CD8-positive, alpha-beta memory T cell (primary cell): ENCODE data around the gene NFATC2. TPM values are rescaled to one million over a fixed set of nuclear protein-coding genes. Genes with fewer than 3 reads are reported as not detected.

ENCODE experiments used
- CTCF ChIA-PET: fragments of 350-600 bp; sonication (Branson Sonifier 250); formaldehyde crosslinking; loops from one replicate; lab custom pipeline; 2021; ENCODE audit warnings: antibody characterized with exemption; lab: Charles Lee
- POLR2A ChIA-PET: fragments of 350-600 bp; sonication (Branson Sonifier 250); formaldehyde crosslinking; loops from one replicate; lab custom pipeline; 2021; ENCODE audit warnings: antibody characterized with exemption; lab: Charles Lee
- DNase-seq, 5 donors: peaks; one replicate each; pipeline versions ENCODE4 v3.0.0 to v3.0.0-alpha.2; 2020 to 2022; ENCODE audit warnings: mixed read lengths in 1 of 5
- H3K27ac ChIP-seq: one replicate; pipeline ENCODE4 v1.7.0; 2013; ENCODE audit warnings: low read depth, mild to moderate bottlenecking, low read length, moderate library complexity
- H3K27me3 ChIP-seq: 2 replicates; pipeline ENCODE4 v1.7.0; 2013; ENCODE audit warnings: low read length, mild to moderate bottlenecking; ENCODE audit not compliant: insufficient read depth, poor library complexity, severe bottlenecking
- H3K36me3 ChIP-seq: 2 replicates; pipeline ENCODE4 v1.7.0; 2013; ENCODE audit warnings: mild to moderate bottlenecking, low read length, moderate library complexity; ENCODE audit not compliant: insufficient read depth
- H3K4me1 ChIP-seq: 2 replicates; pipeline ENCODE4 v1.7.0; 2013; ENCODE audit warnings: mild to moderate bottlenecking, low read length, moderate library complexity; ENCODE audit not compliant: insufficient read depth
- H3K4me3 ChIP-seq: 2 replicates; pipeline ENCODE4 v1.7.0; 2013; ENCODE audit warnings: mild to moderate bottlenecking, low read length
- H3K9me3 ChIP-seq: 2 replicates; pipeline ENCODE4 v1.7.0; 2013; ENCODE audit warnings: mild to moderate bottlenecking, low read length
- H3K27ac Mint-ChIP-seq, 8 donors: one replicate each; pipeline ENCODE4 v1.8.0; 2020 to 2021; ENCODE audit warnings: mixed read lengths in 8 of 8, mild to moderate bottlenecking in 6 of 8, inconsistent platforms in 3 of 8, moderate library complexity in 3 of 8
- H3K27me3 Mint-ChIP-seq, 2 donors: one replicate each; pipeline ENCODE4 v1.8.0; 2020 to 2021; ENCODE audit warnings: mixed read lengths in 2 of 2, mild to moderate bottlenecking in 1 of 2, moderate library complexity in 1 of 2
- H3K36me3 Mint-ChIP-seq, 3 donors: one replicate each; pipeline ENCODE4 v1.8.0; 2020 to 2021; ENCODE audit warnings: mixed read lengths in 3 of 3, inconsistent platforms in 1 of 3, mild to moderate bottlenecking in 1 of 3
- H3K4me1 Mint-ChIP-seq, 3 donors: one replicate each; pipeline ENCODE4 v1.8.0; 2020 to 2021; ENCODE audit warnings: mixed read lengths in 3 of 3, inconsistent platforms in 1 of 3, mild to moderate bottlenecking in 1 of 3
- H3K4me3 Mint-ChIP-seq, 7 donors: one replicate each; pipeline ENCODE4 v1.8.0; 2020 to 2021; ENCODE audit warnings: mixed read lengths in 7 of 7, mild to moderate bottlenecking in 6 of 7, moderate library complexity in 4 of 7, inconsistent platforms in 2 of 7
- H3K9me3 Mint-ChIP-seq, 5 donors: one replicate each; pipeline ENCODE4 v1.8.0; 2020 to 2022; ENCODE audit warnings: mixed read lengths in 5 of 5, mild to moderate bottlenecking in 3 of 5, moderate library complexity in 2 of 5, inconsistent platforms in 1 of 5
- polyA plus RNA-seq: library from polyadenylated mRNA; unstranded; fragments of 300-500 nt; fragmentation: Illumina TruSeq; gene quantifications from one replicate; pipeline ENCODE4 v1.2.3, GENCODE V29; 2021
- total RNA-seq, 2 experiments: library from RNA; stranded (reverse); gene quantifications; one replicate each; pipeline ENCODE4 v1.2.3, GENCODE V29; 2021

NFATC2 gene
- total and polyA plus RNA-seq, 3 experiments from 2014 or later: 52.1 to 64.4 (median 63.0) TPM

DNA sequence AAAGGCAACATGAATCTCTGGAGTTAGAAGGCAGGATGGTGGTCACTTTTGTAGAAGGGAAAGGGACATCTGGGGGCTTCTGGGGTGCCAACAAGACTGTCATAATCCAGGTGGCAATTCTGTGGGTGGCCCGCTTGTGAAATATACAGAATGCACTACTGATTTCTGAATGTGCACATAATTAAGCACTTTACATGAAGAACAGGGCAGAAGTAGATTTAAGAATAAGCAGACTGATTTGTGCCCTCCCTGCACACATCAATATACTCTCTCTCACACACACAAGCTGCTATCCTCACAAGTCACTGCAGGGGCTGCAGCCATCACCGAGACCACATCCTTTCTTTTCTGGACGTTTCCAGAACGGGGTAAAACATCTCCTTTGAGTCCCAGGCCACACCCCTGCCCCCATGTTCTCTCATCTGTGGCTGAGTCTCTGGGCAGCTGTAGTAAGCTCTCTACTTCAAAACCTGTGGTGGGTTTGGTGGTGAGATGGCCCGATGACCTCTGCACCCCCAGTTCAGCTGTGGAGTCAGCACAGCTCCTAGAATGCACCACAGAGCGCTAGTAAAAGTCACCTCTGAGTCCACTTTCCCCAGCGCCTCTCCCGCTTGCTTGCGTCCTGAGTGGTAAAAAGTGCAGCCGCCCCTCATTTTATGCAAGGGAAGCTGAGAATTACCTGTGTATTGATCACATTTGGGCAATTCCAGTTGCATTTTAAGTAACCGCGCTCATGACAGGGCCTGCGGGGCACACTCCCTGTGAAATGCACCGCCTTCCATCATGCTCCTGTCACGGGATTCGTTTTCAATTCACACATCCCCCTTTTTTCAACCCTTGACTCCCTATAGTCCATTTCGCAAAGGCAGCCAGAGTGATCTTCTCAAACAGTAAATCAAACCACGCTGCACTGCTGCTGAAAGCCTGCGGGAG, 115.5 kb downstream of the NFATC2 start:
- peaks cover 0 to 78% (median 30%) of the 10 kb centered on the region in 3 donors for H3K36me3 Mint-ChIP-seq
- peaks cover 77 to 96% (median 96%) of the 10 kb centered on the region in 3 donors for H3K4me1 Mint-ChIP-seq
- Histone ChIP-seq H3K27me3 (no peaks in the 10 kb centered on the region), H3K36me3 (peaks cover 15% of the 10 kb centered on the region), H3K9me3 (no peaks in the 10 kb centered on the region), H3K27ac (no peak overlapping the region), H3K4me3 (no peak overlapping the region), H3K4me1 (peaks cover 61% of the 10 kb centered on the region)
- peak in 1 of 5 donors; percentile 35 for DNase-seq
- no peaks in the 10 kb centered on the region for H3K27me3 Mint-ChIP-seq
- POLR2A ChIA-PET: interaction anchor here (0.9 to 2.2 kb wide), 2 partner anchors 10 to 23 kb away, joined by 4 to 6 read pairs; no protein-coding TSS in a partner anchor
- H3K4me3 Mint-ChIP-seq: peak overlapping the region in 6 of 7 donors; percentile 54 to 82 (median 65)
- peak overlapping the region; percentile 54 to 99 (median 88) for H3K27ac Mint-ChIP-seq
- H3K9me3 Mint-ChIP-seq: no peaks in the 10 kb centered on the region
- CTCF ChIA-PET: interaction anchor here (1.0 to 2.3 kb wide), 8 partner anchors 9 to 87 kb away, joined by 3 to 9 read pairs (median 4); no protein-coding TSS in a partner anchor

DNA sequence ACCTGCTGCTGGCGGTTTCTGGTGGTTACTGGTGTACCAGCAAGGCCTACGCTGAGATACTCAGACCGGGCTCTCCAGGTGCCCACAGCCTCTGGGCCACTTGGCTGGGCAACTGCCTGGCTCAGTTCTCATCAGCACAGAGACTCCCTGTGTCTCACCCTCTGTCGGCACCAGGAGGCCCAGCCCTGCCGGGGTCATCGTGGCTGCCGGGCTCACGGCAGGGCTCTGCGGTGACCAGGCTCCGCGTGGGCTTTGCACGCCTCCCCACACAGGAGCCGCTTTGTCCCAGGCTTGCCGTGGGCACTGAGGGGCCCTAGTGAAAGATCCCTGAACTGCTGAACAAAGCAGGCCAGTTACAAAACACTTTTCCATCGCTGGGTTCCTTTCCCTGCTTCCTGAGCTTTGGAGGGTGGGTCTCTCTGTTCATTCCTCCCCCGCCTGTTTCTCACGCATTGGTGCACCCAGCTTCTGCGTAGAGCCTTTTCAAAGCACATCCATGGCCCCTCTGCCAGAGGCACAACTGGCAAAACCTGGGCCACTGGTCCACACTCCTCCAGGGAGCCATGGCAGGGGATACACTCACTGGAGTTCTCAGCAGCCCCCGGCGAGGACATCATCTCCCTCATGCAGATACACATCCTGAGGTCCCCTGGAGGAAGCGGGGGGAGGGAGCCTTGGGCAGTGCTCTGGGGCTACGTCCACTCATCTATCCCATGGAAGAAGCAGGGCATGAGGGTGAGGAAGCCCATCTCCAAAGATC, 117.0 kb downstream of the NFATC2 start:
- no peaks in the 10 kb centered on the region for H3K27me3 Mint-ChIP-seq
- Histone ChIP-seq H3K27me3 (no peaks in the 10 kb centered on the region), H3K9me3 (no peaks in the 10 kb centered on the region), H3K4me3 (no peak overlapping the region), H3K27ac (peak overlapping the region; percentile 35), H3K4me1 (peaks cover 51% of the 10 kb centered on the region), H3K36me3 (peaks cover 21% of the 10 kb centered on the region)
- H3K27ac Mint-ChIP-seq: peak overlapping the region; percentile 81 to 99 (median 92)
- peaks cover 0 to 77% (median 28%) of the 10 kb centered on the region in 3 donors for H3K36me3 Mint-ChIP-seq
- H3K9me3 Mint-ChIP-seq: no peaks in the 10 kb centered on the region
- peak overlapping the region in 6 of 7 donors; percentile 42 to 90 (median 52) for H3K4me3 Mint-ChIP-seq
- DNase-seq: peak in 1 of 5 donors; percentile 61
- CTCF ChIA-PET: interaction anchor here (1.0 to 2.3 kb wide), 5 partner anchors 8 to 88 kb away, joined by 3 to 9 read pairs (median 5); no protein-coding TSS in a partner anchor
- POLR2A ChIA-PET: interaction anchor here (0.6 to 2.2 kb wide), 3 partner anchors 8 to 127 kb away, joined by 3 to 6 read pairs (median 3); no protein-coding TSS in a partner anchor
- H3K4me1 Mint-ChIP-seq: peaks cover 68 to 97% (median 91%) of the 10 kb centered on the region in 3 donors

DNA sequence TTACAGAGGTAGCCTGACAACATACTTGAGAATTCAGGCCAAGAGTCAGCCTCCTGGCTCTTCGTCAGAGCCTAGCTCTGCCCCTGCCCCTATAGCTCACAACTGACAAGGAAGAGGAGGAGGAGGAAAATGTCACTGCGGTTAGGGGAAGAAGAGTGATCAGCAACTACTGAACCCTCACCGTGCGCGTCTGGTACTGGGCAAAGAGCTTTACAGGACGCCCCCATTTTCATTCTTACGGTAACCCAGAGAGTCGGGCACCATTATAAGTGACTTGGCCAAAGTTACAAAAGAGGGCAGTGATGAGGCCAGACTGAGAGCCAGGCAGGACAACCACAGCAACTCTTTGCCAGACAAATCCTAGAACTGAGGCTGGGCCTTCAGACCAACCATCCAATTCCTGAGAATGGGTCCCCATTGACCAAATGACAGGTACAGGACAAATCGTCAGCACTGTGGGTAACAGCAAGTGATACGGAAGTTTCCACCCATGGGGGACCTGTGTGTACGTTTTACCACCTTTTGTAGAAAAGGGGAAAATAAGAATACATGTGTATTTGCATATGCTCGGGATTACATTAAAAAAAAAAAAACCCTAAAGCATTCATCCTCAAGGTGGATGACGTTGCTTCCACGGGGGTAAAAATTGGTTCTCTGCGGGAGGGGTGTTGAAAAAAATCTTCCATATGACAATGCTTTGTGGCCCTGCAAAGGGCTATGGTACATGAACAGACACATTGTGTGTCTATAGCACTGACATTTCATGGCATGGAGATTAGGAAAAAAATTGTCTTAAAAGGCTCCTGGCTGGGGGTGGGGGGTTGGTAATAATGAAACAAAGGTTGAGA, 118.0 kb downstream of the NFATC2 start:
- peak in 1 of 5 donors; percentile 43 for DNase-seq
- Mint-ChIP-seq H3K4me1 (peaks cover 73 to 97% (median 92%) of the 10 kb centered on the region in 3 donors), H3K4me3 (peak overlapping the region; percentile 13 to 90 (median 75)), H3K9me3 (no peaks in the 10 kb centered on the region), H3K27me3 (no peaks in the 10 kb centered on the region), H3K36me3 (peaks cover 0 to 72% (median 22%) of the 10 kb centered on the region in 3 donors), H3K27ac (peak overlapping the region; percentile 81 to 99 (median 95))
- Histone ChIP-seq H3K9me3 (no peaks in the 10 kb centered on the region), H3K36me3 (peaks cover 18% of the 10 kb centered on the region), H3K4me3 (no peak overlapping the region), H3K4me1 (peaks cover 53% of the 10 kb centered on the region), H3K27ac (peak overlapping the region; percentile 45), H3K27me3 (no peaks in the 10 kb centered on the region)
- POLR2A ChIA-PET: interaction anchor here (1.0 to 2.2 kb wide), 5 partner anchors 9 to 118 kb away, joined by 3 to 9 read pairs (median 4); partner anchors contain the start of gene NFATC2
- CTCF ChIA-PET: interaction anchor here (0.7 to 1.7 kb wide), 5 partner anchors 20 to 159 kb away, joined by 3 to 7 read pairs (median 4); no protein-coding TSS in a partner anchor

DNA sequence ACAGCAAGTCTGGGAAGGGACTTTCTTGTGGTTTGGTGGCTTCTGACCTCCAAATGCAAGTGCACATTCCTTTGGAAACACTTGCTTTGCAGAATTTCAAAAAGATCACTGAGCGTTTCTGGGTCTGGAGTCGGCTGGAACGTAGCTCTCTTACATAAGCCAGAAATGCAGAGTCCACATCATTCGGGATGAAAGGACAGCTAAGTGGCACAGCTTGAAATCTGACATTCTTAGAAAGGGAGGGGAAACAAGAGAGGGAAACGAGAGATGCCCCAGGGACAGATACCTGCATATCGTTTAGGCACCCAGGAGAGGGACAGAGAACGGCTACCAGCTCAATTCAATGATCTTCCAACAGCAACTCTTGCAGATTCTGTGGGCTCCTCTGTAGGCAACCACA, 118.7 kb downstream of the NFATC2 start:
- no peak for DNase-seq
- H3K4me1 ChIP-seq: peaks cover 56% of the 10 kb centered on the region
- H3K27ac ChIP-seq: peak overlapping the region; percentile 45
- CTCF ChIA-PET: interaction anchor here (0.7 to 1.7 kb wide), 5 partner anchors 19 to 160 kb away, joined by 3 to 7 read pairs (median 4); no protein-coding TSS in a partner anchor
- no peak overlapping the region for H3K4me3 ChIP-seq
- H3K36me3 ChIP-seq: peaks cover 17% of the 10 kb centered on the region
- Mint-ChIP-seq H3K4me3 (peak overlapping the region; percentile 13 to 90 (median 75)), H3K4me1 (peaks cover 68 to 97% (median 92%) of the 10 kb centered on the region in 3 donors), H3K27me3 (no peaks in the 10 kb centered on the region), H3K9me3 (no peaks in the 10 kb centered on the region), H3K27ac (peak overlapping the region; percentile 81 to 99 (median 95)), H3K36me3 (peaks cover 0 to 71% (median 21%) of the 10 kb centered on the region in 3 donors)
- H3K27me3 ChIP-seq: no peaks in the 10 kb centered on the region
- H3K9me3 ChIP-seq: no peaks in the 10 kb centered on the region
- POLR2A ChIA-PET: interaction anchor here (0.6 to 2.2 kb wide), 7 partner anchors 8 to 119 kb away, joined by 3 to 9 read pairs (median 3); partner anchors contain the start of gene NFATC2

DNA sequence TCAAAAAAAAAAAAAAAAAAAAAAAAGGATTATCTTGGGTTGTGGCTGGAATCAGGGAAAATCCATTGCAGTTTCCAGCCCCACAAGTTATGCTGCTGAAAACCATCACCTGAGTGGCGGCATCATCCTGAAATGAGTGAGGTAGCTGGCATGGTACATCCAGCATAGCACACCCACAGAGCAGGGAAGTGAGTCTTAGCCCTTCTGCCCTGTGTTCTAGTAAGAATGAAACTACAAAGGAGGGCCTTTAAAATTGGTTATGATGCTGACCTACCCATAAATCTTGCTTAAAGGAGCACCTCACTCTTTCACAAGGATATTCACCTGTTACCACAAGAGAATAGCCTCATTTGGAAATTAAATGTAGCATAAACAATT, 119.2 kb downstream of the NFATC2 start:
- ChIA-PET CTCF (interaction anchor here (1.1 to 1.7 kb wide), 4 partner anchors 19 to 161 kb away, joined by 4 to 7 read pairs (median 4); no protein-coding TSS in a partner anchor), POLR2A (interaction anchor here (0.6 to 2.2 kb wide), 4 partner anchors 10 to 119 kb away, joined by 3 to 9 read pairs (median 4); partner anchors contain the start of gene NFATC2)
- H3K27ac Mint-ChIP-seq: peak overlapping the region; percentile 81 to 99 (median 95)
- H3K4me1 Mint-ChIP-seq: peaks cover 67 to 98% (median 90%) of the 10 kb centered on the region in 3 donors
- H3K4me3 ChIP-seq: no peak overlapping the region
- H3K9me3 ChIP-seq: no peaks in the 10 kb centered on the region
- no peaks in the 10 kb centered on the region for H3K27me3 ChIP-seq
- H3K36me3 Mint-ChIP-seq: peaks cover 0 to 69% (median 20%) of the 10 kb centered on the region in 3 donors
- no peak overlapping the region for H3K27ac ChIP-seq
- peaks cover 17% of the 10 kb centered on the region for H3K36me3 ChIP-seq
- peak overlapping the region in 5 of 7 donors; percentile 9 to 75 (median 67) for H3K4me3 Mint-ChIP-seq
- peaks cover 60% of the 10 kb centered on the region for H3K4me1 ChIP-seq
- H3K9me3 Mint-ChIP-seq: no peaks in the 10 kb centered on the region
- H3K27me3 Mint-ChIP-seq: no peaks in the 10 kb centered on the region
- no peak for DNase-seq

DNA sequence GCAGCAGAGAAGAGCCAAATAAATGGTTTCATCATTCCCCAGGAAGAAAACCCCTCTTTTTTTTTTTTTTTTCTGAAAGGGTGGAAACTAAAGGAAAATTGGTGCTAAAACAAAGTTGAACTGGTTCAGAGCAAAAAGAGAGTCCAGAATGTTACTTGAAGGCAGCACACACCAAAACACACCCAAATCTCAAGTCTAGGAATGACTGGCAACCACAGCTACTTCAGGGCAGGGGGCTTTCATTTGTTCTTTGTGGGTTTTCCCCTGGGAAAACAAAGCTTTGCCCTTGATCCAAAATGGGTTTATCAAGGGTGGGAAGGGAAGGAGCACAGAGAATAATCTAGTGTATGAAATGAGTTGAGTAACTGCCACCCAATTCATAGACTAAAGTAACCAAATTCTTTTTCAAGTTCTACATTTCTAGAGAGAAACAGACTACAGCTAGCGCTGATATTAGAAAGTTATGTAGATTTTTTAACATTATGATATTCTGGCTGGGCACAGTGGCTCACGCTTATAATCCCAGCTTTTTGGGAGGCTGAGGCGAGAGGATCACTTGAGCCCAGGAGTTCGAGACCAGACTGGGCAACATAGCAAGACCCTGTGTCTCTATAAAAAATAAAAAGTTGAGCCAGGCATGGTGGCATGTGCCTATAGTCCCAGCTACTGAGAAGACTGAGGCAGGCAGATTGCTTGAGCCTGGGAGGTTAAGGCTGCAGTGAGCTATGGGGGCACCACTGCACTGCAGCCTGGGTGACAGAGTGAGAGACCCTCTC, 119.8 kb downstream of the NFATC2 start:
- H3K27ac ChIP-seq: no peak overlapping the region
- peaks cover 63% of the 10 kb centered on the region for H3K4me1 ChIP-seq
- no peaks in the 10 kb centered on the region for H3K27me3 ChIP-seq
- H3K9me3 Mint-ChIP-seq: no peaks in the 10 kb centered on the region
- ChIA-PET POLR2A (interaction anchor here (0.8 to 2.2 kb wide), 2 partner anchors 9 to 12 kb away, joined by 3 to 9 read pairs; no protein-coding TSS in a partner anchor), CTCF (interaction anchor here (1.4 to 1.7 kb wide), 3 partner anchors 37 to 161 kb away, joined by 4 to 7 read pairs (median 4); no protein-coding TSS in a partner anchor)
- no peaks in the 10 kb centered on the region for H3K9me3 ChIP-seq
- no peak for DNase-seq
- H3K4me3 ChIP-seq: no peak overlapping the region
- H3K27ac Mint-ChIP-seq: peak overlapping the region; percentile 10 to 99 (median 72)
- peaks cover 0 to 65% (median 16%) of the 10 kb centered on the region in 3 donors for H3K36me3 Mint-ChIP-seq
- peaks cover 17% of the 10 kb centered on the region for H3K36me3 ChIP-seq
- H3K27me3 Mint-ChIP-seq: no peaks in the 10 kb centered on the region
- peak overlapping the region in 1 of 7 donors; percentile 54 for H3K4me3 Mint-ChIP-seq
- peaks cover 67 to 98% (median 90%) of the 10 kb centered on the region in 3 donors for H3K4me1 Mint-ChIP-seq
